Measurements from ENCODE around the gene LDHA. TPM values are rescaled to one million over a fixed set of nuclear protein-coding genes. Genes with fewer than 3 reads are reported as not detected.

Gene LDHA
- total RNA-seq, 1 experiment from 2014 or later, result 721 TPM

GRCh38 chr11:18452927-18453326 is 58.6 kb downstream of the LDHA start:
- Mint-ChIP-seq H3K9me3 (ENCODE audit: low read depth, unreplicated experiment) (no peaks in the 10 kb centered on the region), H3K4me1 (ENCODE audit: low read depth, unreplicated experiment) (peaks cover 9% of the 10 kb centered on the region), H3K4me3 (ENCODE audit: low read depth, unreplicated experiment) (no peak overlapping the region), H3K27me3 (ENCODE audit: unreplicated experiment) (no peaks in the 10 kb centered on the region), H3K36me3 (ENCODE audit: insufficient read depth, unreplicated experiment) (no peaks in the 10 kb centered on the region), H3K27ac (ENCODE audit: unreplicated experiment) (no peak overlapping the region)
- no TSS peak for BruUV-seq (replicated peaks)
- intact Hi-C loops (cut with micrococcal nuclease; ENCODE audit: unreplicated experiment), result no loop called here
- CTCF ChIA-PET, result no interaction called here
- TF ChIP-seq CTCF (IDR thresholded peaks at IDR 0.05; ENCODE audit: unreplicated experiment), result no peak
- no peak for DNase-seq

DNA sequence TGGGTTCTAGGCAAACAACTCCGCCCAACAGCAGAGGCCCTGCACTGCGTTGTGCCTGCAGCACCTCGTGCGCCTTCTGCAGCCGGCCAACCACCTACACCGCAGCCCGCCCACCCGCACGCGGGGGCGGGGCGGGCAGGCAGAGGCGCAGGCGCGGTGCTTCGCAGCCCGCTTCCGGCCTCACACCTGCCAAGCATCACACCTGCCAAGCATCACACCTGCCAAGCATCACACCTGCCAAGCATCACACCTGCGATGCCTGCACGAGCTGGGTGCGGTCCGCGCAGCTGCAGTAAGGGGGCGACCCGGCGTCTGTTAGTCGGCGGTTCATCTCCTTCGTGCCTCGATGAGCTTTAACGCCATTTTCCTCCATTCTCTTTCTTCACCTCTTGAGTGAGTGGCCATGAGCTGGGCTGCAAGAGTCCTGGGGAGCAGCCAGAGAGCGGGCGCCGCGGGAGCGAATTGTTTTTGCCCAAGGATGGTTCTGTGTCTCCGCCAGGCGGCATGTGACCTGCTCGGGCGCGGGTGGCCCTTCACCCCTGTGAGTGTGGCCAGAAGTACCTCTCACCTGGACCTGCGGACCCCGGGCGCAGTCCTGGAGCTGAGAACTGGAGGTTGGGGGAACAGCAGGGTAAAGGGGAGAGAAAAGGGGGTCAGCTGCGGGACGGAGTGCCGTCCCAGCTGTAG is 61.5 kb downstream of the LDHA start, which contains the start of gene LDHAL6A:
Gene LDHAL6A (plus strand): TSS at position 171 of the 687 bp plus-strand sequence. CDS start 825 bp downstream, outside the sequence.
- Mint-ChIP-seq H3K4me1 (ENCODE audit: low read depth, unreplicated experiment) (peaks cover 9% of the 10 kb centered on the region), H3K4me3 (ENCODE audit: low read depth, unreplicated experiment) (no peak within 1 kb of the TSS), H3K27me3 (ENCODE audit: unreplicated experiment) (no peaks in the 10 kb centered on the region), H3K36me3 (ENCODE audit: insufficient read depth, unreplicated experiment) (no peaks in the 10 kb centered on the region), H3K27ac (ENCODE audit: unreplicated experiment) (no peak within 1 kb of the TSS), H3K9me3 (ENCODE audit: low read depth, unreplicated experiment) (no peaks in the 10 kb centered on the region)
- no peak for TF ChIP-seq CTCF (IDR thresholded peaks at IDR 0.05; ENCODE audit: unreplicated experiment)
- DNase-seq, result no peak
- intact Hi-C loops (cut with micrococcal nuclease; ENCODE audit: unreplicated experiment), result no loop called here
- no TSS peak for BruUV-seq (replicated peaks)
- CTCF ChIA-PET, result no interaction called here

GRCh38 chr11:18457450-18457849 is 63.1 kb downstream of the LDHA start:
- no peak overlapping the region for H3K27ac Mint-ChIP-seq (ENCODE audit: unreplicated experiment)
- no peak for TF ChIP-seq CTCF (IDR thresholded peaks at IDR 0.05; ENCODE audit: unreplicated experiment)
- H3K9me3 Mint-ChIP-seq (ENCODE audit: low read depth, unreplicated experiment), result no peaks in the 10 kb centered on the region
- intact Hi-C loops (cut with micrococcal nuclease; ENCODE audit: unreplicated experiment), result no loop called here
- no peaks in the 10 kb centered on the region for H3K36me3 Mint-ChIP-seq (ENCODE audit: insufficient read depth, unreplicated experiment)
- H3K4me3 Mint-ChIP-seq (ENCODE audit: low read depth, unreplicated experiment), result no peak overlapping the region
- no peak for DNase-seq
- CTCF ChIA-PET, result no interaction called here
- no peaks in the 10 kb centered on the region for H3K27me3 Mint-ChIP-seq (ENCODE audit: unreplicated experiment)
- H3K4me1 Mint-ChIP-seq (ENCODE audit: low read depth, unreplicated experiment), result peaks cover 9% of the 10 kb centered on the region
- no TSS peak for BruUV-seq (replicated peaks)

Small RNAs within 50 kb of the gene (microRNA-seq; reads per million reads assigned to microRNA genes)
- 2.1 reads per million for gene MIR3159

Other genes with a start within 250 kb of the LDHA start
- not detected in 2 replicates for gene MRGPRX4, start 221.7 kb upstream of the LDHA start, total RNA-seq (2022)
- gene SAA4, start 157.8 kb upstream of the LDHA start, total RNA-seq (2022), result 2.6 and 7.2 TPM in 2 replicates
- gene SAA2, start 145.9 kb upstream of the LDHA start, total RNA-seq (2022), result 22.0 and 31.5 TPM in 2 replicates
- 23.9 and 54.1 TPM in 2 replicates for gene SAA1, start 128.3 kb upstream of the LDHA start, total RNA-seq (2022)
- gene HPS5, start 72.4 kb upstream of the LDHA start, total RNA-seq (2022), result 25.2 and 26.4 TPM in 2 replicates
- 43.0 and 44.3 TPM in 2 replicates for gene GTF2H1, start 72.0 kb upstream of the LDHA start, total RNA-seq (2022)
- gene LDHC, start 17.8 kb downstream of the LDHA start, total RNA-seq (2022), result not detected in 2 replicates
- gene LDHAL6A, start 61.3 kb downstream of the LDHA start, total RNA-seq (2022), result not detected in 2 replicates
- gene TSG101, start 132.4 kb downstream of the LDHA start, total RNA-seq (2022), result 57.5 and 61.8 TPM in 2 replicates
- 23.1 and 25.9 TPM in 2 replicates for gene UEVLD, start 194.2 kb downstream of the LDHA start, total RNA-seq (2022)
- 5.5 and 7.3 TPM in 2 replicates for gene MISFA, start 205.2 kb downstream of the LDHA start, total RNA-seq (2022)
- 32.1 and 37.5 TPM in 2 replicates for gene SPTY2D1, start 239.8 kb downstream of the LDHA start, total RNA-seq (2022)

Measured in Calu3 (cell line).